SH-SY5Y (cell line): ENCODE results near the gene CACNA1B.

ENCODE experiments used
- GATA2 ChIP-seq: IDR thresholded peaks from 2 replicates; pipeline ENCODE4 v1.6.1; 2011; ENCODE audit warnings: mild to moderate bottlenecking, low read depth, low read length
- GATA3 ChIP-seq: IDR thresholded peaks from 2 replicates; pipeline ENCODE4 v1.6.1; 2011; ENCODE audit warnings: low read depth, mild to moderate bottlenecking, low read length, moderate library complexity

DNA sequence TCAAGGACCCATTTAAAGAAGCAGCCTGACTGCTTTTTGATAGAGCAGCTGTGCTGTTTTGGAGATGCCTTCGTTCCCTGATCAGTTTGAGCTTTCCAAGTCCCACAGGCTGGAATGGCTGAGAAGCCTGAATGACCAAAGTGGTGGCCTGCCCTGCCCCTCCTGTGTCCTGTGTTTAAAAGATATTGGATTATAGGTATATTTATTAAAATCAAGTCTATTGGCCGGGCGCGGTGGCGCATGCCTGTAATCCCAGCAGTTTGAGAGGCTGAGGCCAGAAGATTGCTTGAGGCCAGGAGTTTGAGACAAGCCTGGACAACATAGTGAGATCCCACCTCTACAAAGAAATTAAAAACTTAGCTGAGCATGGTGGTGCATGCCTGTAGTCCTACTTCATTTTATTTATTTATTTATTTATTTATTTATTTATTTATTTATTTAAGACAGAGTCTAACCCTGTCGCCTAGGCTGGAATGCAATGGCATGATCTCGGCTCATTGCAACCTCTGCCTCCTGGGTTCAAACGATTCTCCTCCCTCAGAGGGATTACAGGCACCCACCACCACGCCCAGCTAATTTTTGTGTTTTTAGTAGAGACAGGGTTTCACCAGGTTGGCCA, 87.7 kb downstream of the CACNA1B start:
- TF ChIP-seq GATA2 (no peak), GATA3 (no peak)
